Astrocyte (in vitro differentiated cells and primary cell): ENCODE results near the gene CCDC77. TPM values are rescaled to one million over a fixed set of nuclear protein-coding genes. Genes with fewer than 3 reads are reported as not detected.

Source experiments
- DNase-seq: peaks from one replicate; pipeline ENCODE4 v3.0.0-alpha.2; 2010; ENCODE audit warnings: low read depth
- FAIRE-seq: peaks from 2 replicates; lab custom pipeline; 2011; peaks lifted over from hg19 to GRCh38; lab: Jason Lieb, UNC
- H2AFZ ChIP-seq: 2 replicates; pipeline ENCODE4 v1.6.0; 2012; ENCODE audit warnings: low read depth, low read length, inconsistent platforms
- H3K27ac ChIP-seq: 2 replicates; pipeline ENCODE4 v1.5.1; 2011; ENCODE audit warnings: low read depth, low read length, inconsistent platforms
- H3K27me3 ChIP-seq: 2 replicates; pipeline ENCODE4 v1.6.0; 2011; ENCODE audit warnings: low read length, inconsistent platforms; ENCODE audit not compliant: insufficient read depth
- H3K36me3 ChIP-seq: 2 replicates; pipeline ENCODE4 v1.5.1; 2011; ENCODE audit warnings: low read length, inconsistent platforms; ENCODE audit not compliant: insufficient read depth
- H3K4me1 ChIP-seq: 2 replicates; pipeline ENCODE4 v1.5.1; 2011; ENCODE audit warnings: low read length, inconsistent platforms; ENCODE audit not compliant: insufficient read depth
- H3K4me2 ChIP-seq: 2 replicates; pipeline ENCODE4 v1.6.0; 2012; ENCODE audit warnings: low read length, inconsistent platforms
- H3K4me3 ChIP-seq: 2 replicates; pipeline ENCODE4 v1.5.1; 2011; ENCODE audit warnings: low read depth, mild to moderate bottlenecking, low read length, inconsistent platforms; ENCODE audit not compliant: insufficient read depth
- H3K79me2 ChIP-seq: 2 replicates; pipeline ENCODE4 v1.6.0; 2012; ENCODE audit warnings: mild to moderate bottlenecking, low read length, inconsistent platforms; ENCODE audit not compliant: insufficient read depth
- H3K9ac ChIP-seq: 2 replicates; pipeline ENCODE4 v1.6.0; 2012; ENCODE audit warnings: mild to moderate bottlenecking, low read length, inconsistent platforms
- H3K9me3 ChIP-seq: 2 replicates; pipeline ENCODE4 v1.5.1; 2012; ENCODE audit warnings: low read depth, mild to moderate bottlenecking, low read length, inconsistent platforms; ENCODE audit not compliant: insufficient read depth
- H4K20me1 ChIP-seq: 2 replicates; pipeline ENCODE4 v1.6.0; 2012; ENCODE audit warnings: low read length, inconsistent platforms; ENCODE audit not compliant: insufficient read depth
- H3K27ac Mint-ChIP-seq: one replicate; pipeline ENCODE4 v1.8.0; 2021; ENCODE audit warnings: mild to moderate bottlenecking, mixed read lengths; ENCODE audit not compliant: unreplicated experiment
- H3K27me3 Mint-ChIP-seq: one replicate; pipeline ENCODE4 v1.8.0; 2021; ENCODE audit warnings: low read depth, mixed read lengths; ENCODE audit not compliant: unreplicated experiment
- H3K36me3 Mint-ChIP-seq: one replicate; pipeline ENCODE4 v1.8.0; 2021; ENCODE audit warnings: low read depth, mixed read lengths; ENCODE audit not compliant: unreplicated experiment
- H3K4me1 Mint-ChIP-seq: one replicate; pipeline ENCODE4 v1.8.0; 2021; ENCODE audit warnings: low read depth, mixed read lengths; ENCODE audit not compliant: unreplicated experiment
- H3K4me3 Mint-ChIP-seq: one replicate; pipeline ENCODE4 v1.8.0; 2021; ENCODE audit warnings: mild to moderate bottlenecking, moderate library complexity, mixed read lengths; ENCODE audit not compliant: unreplicated experiment
- H3K9me3 Mint-ChIP-seq: one replicate; pipeline ENCODE4 v1.8.0; 2021; ENCODE audit warnings: mild to moderate bottlenecking, mixed read lengths; ENCODE audit not compliant: unreplicated experiment
- CTCF ChIP-seq: IDR thresholded peaks from 2 replicates; pipeline ENCODE4 v1.5.1; 2011; ENCODE audit warnings: low read depth, mild to moderate bottlenecking, inconsistent platforms, low read length, moderate library complexity; ENCODE audit not compliant: insufficient read depth
- EZH2 ChIP-seq: IDR thresholded peaks from 2 replicates; pipeline ENCODE4 v1.6.1; 2012; ENCODE audit warnings: mild to moderate bottlenecking, low read length, inconsistent platforms; ENCODE audit not compliant: insufficient read depth
- total RNA-seq: library from RNA; stranded (reverse); gene quantifications from 2 replicates; pipeline ENCODE4 v1.2.1, GENCODE V29; 2021

The CCDC77 gene
- total RNA-seq, 1 donor from 2014 or later = 9.3 TPM

- Mint-ChIP-seq H3K36me3 (no peaks in the 10 kb centered on the region), H3K27ac (no peak overlapping the region), H3K9me3 (peaks cover 2% of the 10 kb centered on the region), H3K27me3 (peaks cover 30% of the 10 kb centered on the region), H3K4me3 (no peak overlapping the region), H3K4me1 (no peaks in the 10 kb centered on the region)
- Histone ChIP-seq H3K27me3 (peaks cover 26% of the 10 kb centered on the region), H2AFZ (no peak overlapping the region), H3K4me3 (no peak overlapping the region), H3K9me3 (no peaks in the 10 kb centered on the region), H3K79me2 (no peaks in the 10 kb centered on the region), H3K4me2 (no peak overlapping the region), H3K36me3 (no peaks in the 10 kb centered on the region), H3K9ac (no peak overlapping the region), H3K27ac (no peak overlapping the region), H4K20me1 (no peaks in the 10 kb centered on the region), H3K4me1 (no peaks in the 10 kb centered on the region)
- TF ChIP-seq EZH2 (no peak), CTCF (no peak)
- FAIRE-seq (no peak), DNase-seq (no peak)
Observed at GRCh38 chr12:452667-453210, 51.3 kb downstream of the CCDC77 start.

- Mint-ChIP-seq H3K4me1 (no peaks in the 10 kb centered on the region), H3K36me3 (no peaks in the 10 kb centered on the region), H3K4me3 (no peak overlapping the region), H3K27ac (no peak overlapping the region), H3K27me3 (peaks cover 44% of the 10 kb centered on the region), H3K9me3 (peaks cover 2% of the 10 kb centered on the region)
- Histone ChIP-seq H3K27me3 (peaks cover 39% of the 10 kb centered on the region), H3K4me2 (no peak overlapping the region), H3K4me3 (no peak overlapping the region), H3K79me2 (no peaks in the 10 kb centered on the region), H3K27ac (no peak overlapping the region), H3K4me1 (peaks cover 5% of the 10 kb centered on the region), H3K9me3 (no peaks in the 10 kb centered on the region), H3K9ac (no peak overlapping the region), H2AFZ (no peak overlapping the region), H3K36me3 (no peaks in the 10 kb centered on the region), H4K20me1 (no peaks in the 10 kb centered on the region)
- DNase-seq (no peak), FAIRE-seq (no peak)
- no peak for TF ChIP-seq CTCF
- no peak for TF ChIP-seq EZH2
Observed at GRCh38 chr12:454833-455232, 53.4 kb downstream of the CCDC77 start.

- H3K4me1 ChIP-seq = peaks cover 5% of the 10 kb centered on the region
- H2AFZ ChIP-seq = no peak overlapping the region
- Mint-ChIP-seq H3K27ac (no peak overlapping the region), H3K36me3 (no peaks in the 10 kb centered on the region), H3K4me1 (no peaks in the 10 kb centered on the region), H3K27me3 (peaks cover 44% of the 10 kb centered on the region), H3K9me3 (peaks cover 2% of the 10 kb centered on the region), H3K4me3 (no peak overlapping the region)
- TF ChIP-seq CTCF (no peak), EZH2 (no peak)
- peaks cover 40% of the 10 kb centered on the region for H3K27me3 ChIP-seq
- H4K20me1 ChIP-seq = no peaks in the 10 kb centered on the region
- H3K9me3 ChIP-seq = no peaks in the 10 kb centered on the region
- no peak overlapping the region for H3K4me3 ChIP-seq
- FAIRE-seq = no peak
- DNase-seq = no peak
- no peaks in the 10 kb centered on the region for H3K36me3 ChIP-seq
- H3K79me2 ChIP-seq = no peaks in the 10 kb centered on the region
- no peak overlapping the region for H3K9ac ChIP-seq
- no peak overlapping the region for H3K27ac ChIP-seq
- no peak overlapping the region for H3K4me2 ChIP-seq
Observed at GRCh38 chr12:455821-456220, 54.4 kb downstream of the CCDC77 start.
